Loucy (cell line): Measurements from ENCODE around the gene AQP12A.

Experiments
- H2AFZ ChIP-seq: fragments of 200-600 bp; sonication (generic); 2 replicates; pipeline ENCODE4 v1.6.0; 2016; ENCODE audit warnings: antibody characterized with exemption, mild to moderate bottlenecking, low read length, moderate library complexity
- H3F3A ChIP-seq: fragments of 200-600 bp; 2 replicates; pipeline ENCODE4 v1.6.0; 2016; ENCODE audit warnings: antibody characterized with exemption, low read depth, mild to moderate bottlenecking
- H3K27me3 ChIP-seq: fragments of 200-600 bp; sonication (generic); 2 replicates; pipeline ENCODE4 v1.6.1; 2014; ENCODE audit warnings: low read length, mild to moderate bottlenecking; ENCODE audit not compliant: insufficient read depth, poor library complexity, severe bottlenecking
- H3K36me3 ChIP-seq: fragments of 200-600 bp; sonication (generic); 2 replicates; pipeline ENCODE4 v1.6.1; 2016; ENCODE audit warnings: low read length; ENCODE audit not compliant: insufficient read depth
- H3K4me1 ChIP-seq: fragments of 200-600 bp; sonication (generic); 2 replicates; pipeline ENCODE4 v1.5.1; 2014; ENCODE audit warnings: low read length, mild to moderate bottlenecking; ENCODE audit not compliant: insufficient read depth, poor library complexity, severe bottlenecking
- H3K4me2 ChIP-seq: fragments of 200-600 bp; sonication (generic); 2 replicates; pipeline ENCODE4 v1.6.0; 2014; ENCODE audit warnings: antibody characterized with exemption, low read length, low read depth, mild to moderate bottlenecking; ENCODE audit not compliant: poor library complexity, severe bottlenecking
- H3K4me3 ChIP-seq: fragments of 200-600 bp; sonication (generic); 2 replicates; pipeline ENCODE4 v1.5.1; 2014; ENCODE audit warnings: low read length, mild to moderate bottlenecking, mixed read lengths; ENCODE audit not compliant: poor library complexity, severe bottlenecking
- H3K79me2 ChIP-seq: fragments of 200-600 bp; sonication (generic); 2 replicates; pipeline ENCODE4 v1.6.1; 2014; ENCODE audit warnings: low read length; ENCODE audit not compliant: insufficient read depth
- H3K9ac ChIP-seq: fragments of 200-600 bp; sonication (generic); 2 replicates; pipeline ENCODE4 v1.6.0; 2014; ENCODE audit warnings: mild to moderate bottlenecking, low read depth, low read length, moderate library complexity; ENCODE audit not compliant: poor library complexity, severe bottlenecking
- H3K9me2 ChIP-seq: fragments of 200-600 bp; sonication (generic); replicated peaks from 2 replicates; pipeline ENCODE4 v1.6.1; 2016; ENCODE audit warnings: low read depth, low read length, mixed read lengths
- H3K9me3 ChIP-seq: fragments of 200-600 bp; sonication (generic); 2 replicates; pipeline ENCODE4 v1.6.1; 2014; ENCODE audit warnings: mild to moderate bottlenecking, antibody characterized with exemption, low read length, low read depth; ENCODE audit not compliant: insufficient read depth
- H4K20me1 ChIP-seq: fragments of 200-600 bp; sonication (generic); 2 replicates; pipeline ENCODE4 v1.6.0; 2014; ENCODE audit warnings: antibody characterized with exemption, low read length, mild to moderate bottlenecking; ENCODE audit not compliant: insufficient read depth, poor library complexity, severe bottlenecking
- CTCF ChIP-seq: fragments of 200-600 bp; sonication (generic); conservative IDR thresholded peaks from 2 replicates; pipeline ENCODE4 v1.5.1; 2014; ENCODE audit warnings: mild to moderate bottlenecking, antibody characterized with exemption, low read length
- EZH2phosphoT487 ChIP-seq: fragments of 200-600 bp; IDR thresholded peaks from 2 replicates; pipeline ENCODE4 v1.6.1; 2018; ENCODE audit warnings: antibody characterized with exemption, mild to moderate bottlenecking, moderate library complexity, borderline replicate concordance

AQP12A gene

DNA sequence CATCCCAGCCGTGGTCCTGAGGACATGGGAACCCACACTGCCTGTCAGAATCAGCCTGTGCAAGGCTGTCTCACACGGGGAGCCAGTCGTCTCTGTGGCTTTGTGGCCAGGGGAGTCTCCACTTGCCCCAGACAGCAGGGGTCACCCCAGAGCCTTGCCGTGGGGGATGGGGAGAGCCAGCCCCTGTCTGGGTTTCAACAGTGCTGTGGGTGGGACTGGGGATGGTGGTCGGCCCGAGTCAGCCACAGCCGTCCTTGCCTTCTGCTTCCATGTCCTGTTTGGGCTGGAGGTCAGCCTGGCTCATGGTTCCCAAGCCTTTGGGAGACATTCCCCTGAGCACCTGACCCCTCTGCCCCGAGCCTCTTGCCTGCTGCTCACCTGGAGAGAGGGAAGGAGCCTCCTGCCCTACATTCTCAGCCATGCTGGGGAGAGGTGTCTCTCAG lies 46.8 kb upstream of the AQP12A start:
- no peaks in the 10 kb centered on the region for H3K27me3 ChIP-seq
- H3F3A ChIP-seq = no peaks in the 10 kb centered on the region
- TF ChIP-seq EZH2phosphoT487 (no peak), CTCF (no peak)
- H3K79me2 ChIP-seq = no peaks in the 10 kb centered on the region
- no peak overlapping the region for H2AFZ ChIP-seq
- no peak overlapping the region for H3K9ac ChIP-seq
- H3K9me2 ChIP-seq = no peaks in the 10 kb centered on the region
- no peaks in the 10 kb centered on the region for H4K20me1 ChIP-seq
- H3K4me3 ChIP-seq = no peak overlapping the region
- no peak overlapping the region for H3K4me2 ChIP-seq
- H3K4me1 ChIP-seq = no peaks in the 10 kb centered on the region
- no peaks in the 10 kb centered on the region for H3K36me3 ChIP-seq
- H3K9me3 ChIP-seq = peaks cover 6% of the 10 kb centered on the region; the same call in 1 of the 2 replicates

GRCh38 chr2:240645346-240645745 lies 46.3 kb upstream of the AQP12A start:
- Histone ChIP-seq H3K4me3 (no peak overlapping the region), H3F3A (no peaks in the 10 kb centered on the region), H3K27me3 (no peaks in the 10 kb centered on the region), H2AFZ (no peak overlapping the region), H3K9me2 (no peaks in the 10 kb centered on the region), H3K4me1 (no peaks in the 10 kb centered on the region), H3K9ac (no peak overlapping the region), H3K4me2 (no peak overlapping the region), H3K36me3 (no peaks in the 10 kb centered on the region), H4K20me1 (no peaks in the 10 kb centered on the region), H3K79me2 (no peaks in the 10 kb centered on the region), H3K9me3 (peaks cover 6% of the 10 kb centered on the region; the same call in 1 of the 2 replicates)
- no peak for TF ChIP-seq EZH2phosphoT487
- no peak for TF ChIP-seq CTCF

DNA sequence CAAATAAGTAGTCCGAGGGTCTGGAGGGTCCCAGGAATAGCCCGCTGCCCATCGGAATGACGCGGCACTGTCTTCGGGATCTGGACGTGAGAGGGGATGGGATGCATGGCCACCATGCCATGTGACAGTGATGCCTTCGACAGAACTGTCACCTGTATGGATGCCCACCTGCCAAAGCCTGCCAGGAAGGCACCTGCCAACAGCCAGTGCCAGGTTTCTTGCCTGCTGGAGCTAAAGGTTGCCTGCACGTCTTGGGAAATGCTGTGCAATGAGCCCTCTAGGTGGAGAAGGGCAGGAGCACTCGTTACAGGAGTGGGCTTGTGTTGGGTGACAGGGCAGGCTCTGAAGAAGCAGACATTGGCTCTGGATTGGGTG lies 45.9 kb upstream of the AQP12A start:
- H4K20me1 ChIP-seq = no peaks in the 10 kb centered on the region
- H3K4me1 ChIP-seq = no peaks in the 10 kb centered on the region
- H3K4me3 ChIP-seq = no peak overlapping the region
- H3K4me2 ChIP-seq = no peak overlapping the region
- no peaks in the 10 kb centered on the region for H3K36me3 ChIP-seq
- TF ChIP-seq CTCF (no peak), EZH2phosphoT487 (no peak)
- H3K9me2 ChIP-seq = no peaks in the 10 kb centered on the region
- no peaks in the 10 kb centered on the region for H3K27me3 ChIP-seq
- no peaks in the 10 kb centered on the region for H3K79me2 ChIP-seq
- H3K9me3 ChIP-seq = peaks cover 6% of the 10 kb centered on the region; the same call in 1 of the 2 replicates
- H2AFZ ChIP-seq = no peak overlapping the region
- H3K9ac ChIP-seq = no peak overlapping the region
- H3F3A ChIP-seq = no peaks in the 10 kb centered on the region
